ENCODE measurements around the gene KANSL1. TPM values are rescaled to one million over a fixed set of nuclear protein-coding genes. Genes with fewer than 3 reads are reported as not detected.

The KANSL1 gene
- total RNA-seq, 2 donors from 2014 or later: 137 to 144 TPM

DNA sequence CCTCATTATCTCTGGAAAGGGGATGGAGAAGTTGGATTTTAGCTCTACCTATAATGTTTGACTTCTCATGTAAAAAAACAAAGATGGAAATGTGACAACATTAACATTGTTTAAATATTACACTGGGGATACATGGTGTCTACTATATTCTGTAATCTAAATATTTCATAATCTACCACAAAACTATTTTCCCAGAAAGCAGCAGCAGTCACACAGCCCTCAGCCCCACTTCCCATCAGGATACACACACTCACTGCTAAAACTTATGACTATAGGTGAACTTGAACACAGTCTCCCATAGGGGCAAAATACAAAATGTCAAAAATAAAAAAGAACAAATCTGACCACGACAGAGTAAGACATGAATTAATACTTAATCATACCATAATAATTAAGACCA lies 95.7 kb downstream of the KANSL1 start:
- Histone ChIP-seq H3K9me3 (ENCODE audit: control insufficient read depth, low read length) (no peaks in the 10 kb centered on the region), H3K27ac (ENCODE audit: low read depth, low read length) (no peak overlapping the region), H3K27me3 (ENCODE audit: control insufficient read depth, insufficient read depth, low read length, poor library complexity, severe bottlenecking) (no peaks in the 10 kb centered on the region), H3K9ac (ENCODE audit: extremely low read depth, low read length, poor library complexity, severe bottlenecking) (no peak overlapping the region), H3K4me1 (ENCODE audit: control insufficient read depth, insufficient read depth, low read length) (no peaks in the 10 kb centered on the region), H3K36me3 (ENCODE audit: control insufficient read depth, insufficient read depth, low read length) (peaks cover 25% of the 10 kb centered on the region), H3K4me3 (ENCODE audit: low read length) (no peak overlapping the region)
- Mint-ChIP-seq H3K4me3 (no peak overlapping the region), H3K27me3 (ENCODE audit: insufficient read depth) (no peaks in the 10 kb centered on the region), H3K4me1 (peaks cover 23% of the 10 kb centered on the region), H3K27ac (no peak overlapping the region), H3K36me3 (ENCODE audit: low read depth) (peaks cover 12% of the 10 kb centered on the region), H3K9me3 (no peaks in the 10 kb centered on the region)
- TF ChIP-seq, protein P1, sequence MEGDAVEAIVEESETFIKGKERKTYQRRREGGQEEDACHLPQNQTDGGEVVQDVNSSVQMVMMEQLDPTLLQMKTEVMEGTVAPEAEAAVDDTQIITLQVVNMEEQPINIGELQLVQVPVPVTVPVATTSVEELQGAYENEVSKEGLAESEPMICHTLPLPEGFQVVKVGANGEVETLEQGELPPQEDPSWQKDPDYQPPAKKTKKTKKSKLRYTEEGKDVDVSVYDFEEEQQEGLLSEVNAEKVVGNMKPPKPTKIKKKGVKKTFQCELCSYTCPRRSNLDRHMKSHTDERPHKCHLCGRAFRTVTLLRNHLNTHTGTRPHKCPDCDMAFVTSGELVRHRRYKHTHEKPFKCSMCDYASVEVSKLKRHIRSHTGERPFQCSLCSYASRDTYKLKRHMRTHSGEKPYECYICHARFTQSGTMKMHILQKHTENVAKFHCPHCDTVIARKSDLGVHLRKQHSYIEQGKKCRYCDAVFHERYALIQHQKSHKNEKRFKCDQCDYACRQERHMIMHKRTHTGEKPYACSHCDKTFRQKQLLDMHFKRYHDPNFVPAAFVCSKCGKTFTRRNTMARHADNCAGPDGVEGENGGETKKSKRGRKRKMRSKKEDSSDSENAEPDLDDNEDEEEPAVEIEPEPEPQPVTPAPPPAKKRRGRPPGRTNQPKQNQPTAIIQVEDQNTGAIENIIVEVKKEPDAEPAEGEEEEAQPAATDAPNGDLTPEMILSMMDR (conservative IDR thresholded peaks at IDR 0.05): no peak
- no CpG with 5 or more reads among the region's 1 CpG for WGBS, 2 experiments (ENCODE audit: insufficient coverage in 1 of 2, insufficient read length in 1 of 2)
- DNase-seq: no peak

DNA sequence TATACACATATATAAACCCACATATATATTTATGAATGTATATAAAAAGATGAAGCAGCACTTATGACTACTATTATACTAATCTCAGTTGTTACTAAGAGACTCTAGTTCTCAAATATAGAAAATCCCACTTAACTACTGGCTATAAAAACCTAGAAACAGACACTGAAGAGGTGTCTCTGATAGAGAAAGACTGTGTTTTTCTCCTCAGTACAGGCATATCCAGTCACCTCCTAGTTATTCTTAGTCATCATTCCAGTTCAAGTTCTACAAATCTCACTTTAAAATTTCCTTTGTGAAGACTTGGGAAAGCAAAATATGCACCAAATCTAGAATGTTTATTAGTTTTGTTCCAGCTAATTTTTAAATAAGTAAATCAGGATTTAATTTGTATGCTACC lies 100.2 kb downstream of the KANSL1 start:
- H3K27ac ChIP-seq (ENCODE audit: low read depth, low read length): no peak overlapping the region

DNA sequence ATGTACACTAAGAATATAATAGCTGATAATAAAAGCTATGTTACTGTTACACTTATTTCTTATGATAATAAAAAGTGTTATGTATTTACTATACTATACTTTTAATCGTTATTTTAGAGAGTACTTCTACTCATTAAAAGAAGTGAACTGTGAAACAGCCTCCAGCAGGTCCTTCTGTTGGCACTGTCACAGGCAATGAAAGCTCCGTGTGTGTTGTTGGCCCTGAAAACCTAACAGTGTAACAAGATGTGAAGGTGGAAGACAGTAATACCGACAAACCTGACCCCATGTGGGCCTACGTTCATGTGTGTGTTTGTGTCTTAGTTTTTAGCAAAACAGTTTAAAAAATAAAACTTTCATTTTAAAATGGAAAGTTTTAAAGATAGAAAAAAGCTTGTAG lies 102.4 kb downstream of the KANSL1 start:
- Mint-ChIP-seq H3K4me3 (no peak overlapping the region), H3K36me3 (ENCODE audit: low read depth) (peaks cover 35% of the 10 kb centered on the region), H3K27ac (no peak overlapping the region), H3K9me3 (no peaks in the 10 kb centered on the region), H3K4me1 (no peaks in the 10 kb centered on the region), H3K27me3 (ENCODE audit: insufficient read depth) (no peaks in the 10 kb centered on the region)
- Histone ChIP-seq H3K4me1 (ENCODE audit: control insufficient read depth, insufficient read depth, low read length) (no peaks in the 10 kb centered on the region), H3K27ac (ENCODE audit: low read depth, low read length) (no peak overlapping the region), H3K9me3 (ENCODE audit: control insufficient read depth, low read length) (no peaks in the 10 kb centered on the region), H3K36me3 (ENCODE audit: control insufficient read depth, insufficient read depth, low read length) (peaks cover 74% of the 10 kb centered on the region), H3K9ac (ENCODE audit: extremely low read depth, low read length, poor library complexity, severe bottlenecking) (no peak overlapping the region), H3K27me3 (ENCODE audit: control insufficient read depth, insufficient read depth, low read length, poor library complexity, severe bottlenecking) (no peaks in the 10 kb centered on the region), H3K4me3 (ENCODE audit: low read length) (no peak overlapping the region)
- TF ChIP-seq, protein P1 (conservative IDR thresholded peaks at IDR 0.05): no peak
- no peak for DNase-seq
- WGBS, 2 experiments (ENCODE audit: insufficient coverage in 1 of 2, insufficient read length in 1 of 2): 67 to 95% methylated on average over 1 to 3 of the region's 4 CpGs

More for the DNA sequence above, 100.2 kb downstream of the KANSL1 start:
- no peaks in the 10 kb centered on the region for H3K9me3 Mint-ChIP-seq
- H3K27ac Mint-ChIP-seq: no peak overlapping the region
- Histone ChIP-seq H3K4me1 (ENCODE audit: control insufficient read depth, insufficient read depth, low read length) (no peaks in the 10 kb centered on the region), H3K27me3 (ENCODE audit: control insufficient read depth, insufficient read depth, low read length, poor library complexity, severe bottlenecking) (no peaks in the 10 kb centered on the region), H3K9ac (ENCODE audit: extremely low read depth, low read length, poor library complexity, severe bottlenecking) (no peak overlapping the region), H3K36me3 (ENCODE audit: control insufficient read depth, insufficient read depth, low read length) (peaks cover 66% of the 10 kb centered on the region), H3K4me3 (ENCODE audit: low read length) (no peak overlapping the region), H3K9me3 (ENCODE audit: control insufficient read depth, low read length) (no peaks in the 10 kb centered on the region)
- no peak for DNase-seq
- peaks cover 32% of the 10 kb centered on the region for H3K36me3 Mint-ChIP-seq (ENCODE audit: low read depth)
- H3K4me3 Mint-ChIP-seq: no peak overlapping the region
- no peaks in the 10 kb centered on the region for H3K27me3 Mint-ChIP-seq (ENCODE audit: insufficient read depth)
- TF ChIP-seq, protein P1 (conservative IDR thresholded peaks at IDR 0.05): no peak
- H3K4me1 Mint-ChIP-seq: peaks cover under 1% of the 10 kb centered on the region
